Measurements from ENCODE around the gene HERC6.

DNA sequence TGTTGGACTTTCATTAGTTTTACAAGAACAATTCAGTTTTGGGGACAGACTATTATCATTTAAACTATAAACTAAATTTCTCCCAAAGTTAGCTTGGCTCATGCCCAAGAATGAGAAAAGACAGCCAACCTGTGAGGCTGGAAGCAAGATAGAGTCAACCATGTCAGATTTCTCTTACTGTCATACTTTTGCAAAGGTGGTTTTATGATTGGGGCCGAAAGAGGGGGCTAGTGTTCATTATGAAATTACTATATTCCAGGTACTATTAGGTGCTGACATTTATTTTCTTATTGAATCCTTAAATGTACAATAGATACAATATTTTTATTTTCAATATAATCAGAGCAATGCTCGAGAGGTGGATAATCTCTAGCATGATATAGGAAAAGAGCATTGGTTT is 30.6 kb downstream of the HERC6 start:
- TF ChIP-seq, protein P1, sequence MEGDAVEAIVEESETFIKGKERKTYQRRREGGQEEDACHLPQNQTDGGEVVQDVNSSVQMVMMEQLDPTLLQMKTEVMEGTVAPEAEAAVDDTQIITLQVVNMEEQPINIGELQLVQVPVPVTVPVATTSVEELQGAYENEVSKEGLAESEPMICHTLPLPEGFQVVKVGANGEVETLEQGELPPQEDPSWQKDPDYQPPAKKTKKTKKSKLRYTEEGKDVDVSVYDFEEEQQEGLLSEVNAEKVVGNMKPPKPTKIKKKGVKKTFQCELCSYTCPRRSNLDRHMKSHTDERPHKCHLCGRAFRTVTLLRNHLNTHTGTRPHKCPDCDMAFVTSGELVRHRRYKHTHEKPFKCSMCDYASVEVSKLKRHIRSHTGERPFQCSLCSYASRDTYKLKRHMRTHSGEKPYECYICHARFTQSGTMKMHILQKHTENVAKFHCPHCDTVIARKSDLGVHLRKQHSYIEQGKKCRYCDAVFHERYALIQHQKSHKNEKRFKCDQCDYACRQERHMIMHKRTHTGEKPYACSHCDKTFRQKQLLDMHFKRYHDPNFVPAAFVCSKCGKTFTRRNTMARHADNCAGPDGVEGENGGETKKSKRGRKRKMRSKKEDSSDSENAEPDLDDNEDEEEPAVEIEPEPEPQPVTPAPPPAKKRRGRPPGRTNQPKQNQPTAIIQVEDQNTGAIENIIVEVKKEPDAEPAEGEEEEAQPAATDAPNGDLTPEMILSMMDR (IDR thresholded peaks at IDR 0.05), result no peak
- TF ChIP-seq POLR2A (IDR thresholded peaks at IDR 0.05), result no peak
- TF ChIP-seq POLR2AphosphoS5 (IDR thresholded peaks at IDR 0.05; ENCODE audit: insufficient read depth in 1 of 2, low read depth in 1 of 2), result no peak
